Skin epidermis (tissue), 12 donors: ENCODE data around the gene CXCR6.

Experiments
- H3K27ac ChIP-seq, 21 experiments: fragments of 200-600 bp; sonication (generic) in 11 of 21; one replicate each; pipeline ENCODE4 v1.5.0; 2020; ENCODE audit warnings: mild to moderate bottlenecking in 3 of 21, inconsistent platforms in 2 of 21, moderate library complexity in 2 of 21
- H3K4me3 ChIP-seq, 7 experiments: fragments of 200-600 bp; sonication (generic) in 2 of 7; one replicate each; pipeline ENCODE4 v1.5.0; 2020; ENCODE audit warnings: inconsistent platforms in 2 of 7, mild to moderate bottlenecking in 2 of 7, moderate library complexity in 1 of 7

The CXCR6 gene

DNA sequence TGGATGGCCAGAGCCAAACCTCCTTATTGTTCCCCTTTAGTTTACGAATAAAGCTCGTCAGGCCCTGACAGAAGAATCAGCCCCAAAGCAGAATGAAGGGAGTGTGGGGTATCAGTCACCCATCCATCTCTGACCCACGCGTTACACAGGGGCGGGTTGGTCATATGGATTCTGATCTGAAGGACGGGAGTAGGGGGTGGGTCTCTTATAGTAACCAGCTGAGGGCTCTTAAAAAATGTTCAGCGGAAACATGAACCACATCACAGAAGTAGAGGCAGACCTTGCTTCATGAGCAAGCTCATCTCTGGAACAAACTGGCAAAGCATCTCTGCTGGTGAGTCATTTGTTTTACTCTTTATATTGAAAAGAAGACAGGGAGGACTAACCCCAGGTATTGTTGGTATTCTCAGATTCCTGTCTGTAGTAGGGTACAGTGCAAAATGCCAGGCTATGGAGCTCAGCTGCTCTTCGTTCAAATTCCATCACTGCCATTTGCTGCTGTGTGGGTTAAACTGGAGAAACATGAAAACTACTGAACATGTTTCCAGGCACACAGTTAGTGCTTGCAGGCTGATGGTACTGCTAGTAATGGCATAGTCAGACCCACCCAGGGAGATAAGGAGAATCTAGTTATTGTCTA is at the start of gene CXCR6:
Gene CXCR6 (plus strand): TSS at position 258 of the 640 bp plus-strand sequence. CDS start 3,018 bp downstream, outside the sequence.
- Histone ChIP-seq H3K27ac (peak within 1 kb of the TSS in 13 of 21 experiments; percentile 3 to 88 (median 61)), H3K4me3 (peak within 1 kb of the TSS in 3 of 7 experiments; percentile 14 to 25 (median 19))

DNA sequence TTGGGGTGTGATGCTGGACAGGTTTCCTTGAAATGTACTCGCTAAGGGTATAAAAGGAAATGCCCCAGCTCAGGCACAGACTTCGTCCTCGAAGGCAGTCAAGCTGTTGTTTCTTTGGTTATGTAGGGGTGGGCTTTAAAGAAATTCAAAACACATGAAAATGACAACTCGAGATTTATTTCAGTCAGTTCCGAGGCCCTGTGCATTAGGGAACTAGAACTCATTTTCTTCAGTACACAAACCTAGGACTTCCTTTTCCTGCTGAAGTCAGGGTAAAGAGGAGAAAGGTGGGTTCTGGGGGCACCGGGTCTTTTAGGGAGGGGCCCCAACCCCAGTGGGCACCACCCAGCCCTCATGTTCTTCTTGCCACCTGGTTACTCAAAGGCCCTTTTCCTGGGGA is 49.2 kb upstream of the CXCR6 start:
- Histone ChIP-seq H3K4me3 (no peak overlapping the region), H3K27ac (no peak overlapping the region)

DNA sequence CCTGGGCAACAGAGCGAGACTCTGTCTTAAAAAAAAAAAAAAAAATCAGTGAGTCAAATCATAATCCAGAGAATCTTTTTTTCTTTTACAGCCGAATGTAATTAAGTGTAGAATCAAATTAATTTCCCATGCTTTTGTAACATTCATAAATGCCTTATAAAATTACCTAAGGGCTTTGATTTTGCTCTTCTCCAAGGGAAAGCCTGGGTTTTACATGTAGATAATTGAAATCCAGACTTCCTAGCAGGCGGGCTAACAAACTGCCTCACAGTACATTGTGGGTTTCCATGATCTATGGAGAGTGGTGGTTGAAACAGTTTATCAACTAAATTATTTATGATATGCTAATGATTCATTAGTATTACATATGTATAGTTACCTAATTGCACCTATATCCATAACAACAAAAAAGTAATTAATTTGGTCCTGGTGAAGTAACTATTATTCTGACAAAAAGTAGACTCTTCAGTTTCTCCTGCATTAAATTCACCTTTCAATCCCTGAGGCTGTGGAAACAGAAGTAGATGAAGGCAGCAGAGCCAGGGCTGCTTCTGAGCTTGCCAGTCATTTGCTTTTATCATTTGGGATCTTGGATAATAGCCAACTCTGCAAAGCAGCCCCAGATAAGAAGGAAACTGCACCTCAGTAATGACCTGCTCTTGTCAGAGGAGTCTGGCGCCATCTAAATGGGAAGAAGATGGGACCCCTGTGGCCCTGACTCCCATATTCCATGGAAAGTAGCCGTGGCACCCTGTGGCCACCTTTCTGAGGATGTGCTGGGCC is 47.4 kb upstream of the CXCR6 start:
- H3K4me3 ChIP-seq: no peak overlapping the region
- H3K27ac ChIP-seq: no peak overlapping the region

DNA sequence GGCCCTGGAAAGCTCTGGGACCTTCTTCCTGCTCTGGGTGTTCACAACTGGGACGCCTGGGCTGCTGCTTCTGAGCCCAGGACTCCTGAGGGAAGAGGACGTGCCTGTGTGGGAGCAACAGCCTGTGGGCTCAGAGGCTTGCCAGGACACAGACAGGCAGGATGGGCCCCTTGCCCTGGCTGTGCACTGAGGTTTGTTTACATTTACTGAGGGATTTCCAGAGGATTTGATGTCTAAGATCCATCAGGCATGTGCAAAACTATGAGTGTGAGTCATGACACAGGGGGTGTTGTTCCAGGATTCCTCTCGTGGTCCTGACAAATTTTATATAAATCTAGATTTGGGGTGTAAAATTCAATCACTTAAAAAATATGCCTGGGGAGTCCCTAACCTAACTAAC is 46.3 kb upstream of the CXCR6 start:
- no peak overlapping the region for H3K27ac ChIP-seq

DNA sequence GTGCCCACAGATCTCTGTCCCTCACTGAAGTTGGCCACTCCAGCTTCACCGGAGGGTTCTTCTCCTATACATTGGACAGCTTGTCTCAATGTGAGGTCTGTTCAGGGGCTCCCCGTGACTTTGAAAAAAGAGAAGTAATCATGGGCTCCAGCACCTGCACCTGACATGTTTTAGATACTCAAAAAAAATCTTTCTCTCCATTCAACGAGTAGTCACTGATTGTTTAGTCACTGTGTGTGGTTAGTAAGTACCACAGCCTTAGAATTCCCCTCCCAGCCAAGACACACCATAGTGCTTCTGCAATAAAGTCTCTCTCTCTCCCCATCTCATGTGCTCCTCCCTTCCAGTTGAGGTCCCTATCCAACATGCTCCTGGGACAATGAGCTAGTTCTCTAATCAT is 38.3 kb upstream of the CXCR6 start:
- Histone ChIP-seq H3K4me3 (no peak overlapping the region), H3K27ac (no peak overlapping the region)

More for the DNA sequence above, 46.3 kb upstream of the CXCR6 start:
- no peak overlapping the region for H3K4me3 ChIP-seq

DNA sequence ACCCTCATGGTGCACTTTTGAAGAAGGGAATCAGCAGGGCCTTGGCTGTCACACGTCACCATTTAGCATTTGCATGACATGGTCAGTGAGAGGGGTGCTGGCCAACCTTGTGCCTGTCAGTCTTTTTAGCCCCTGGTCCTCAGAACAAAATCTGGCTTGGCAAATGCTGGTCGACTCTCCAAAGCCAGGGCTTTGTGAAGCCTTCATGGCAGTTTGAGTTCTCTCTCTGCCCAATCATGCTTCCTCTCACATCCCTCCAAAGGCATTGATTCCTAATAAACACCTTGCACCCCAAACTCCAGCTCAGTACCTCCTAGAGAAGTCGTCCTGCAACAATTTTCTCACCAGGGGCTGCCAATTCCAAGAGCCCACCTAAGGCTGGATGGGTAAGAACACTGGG is 37.5 kb upstream of the CXCR6 start:
- Histone ChIP-seq H3K4me3 (no peak overlapping the region), H3K27ac (no peak overlapping the region)

DNA sequence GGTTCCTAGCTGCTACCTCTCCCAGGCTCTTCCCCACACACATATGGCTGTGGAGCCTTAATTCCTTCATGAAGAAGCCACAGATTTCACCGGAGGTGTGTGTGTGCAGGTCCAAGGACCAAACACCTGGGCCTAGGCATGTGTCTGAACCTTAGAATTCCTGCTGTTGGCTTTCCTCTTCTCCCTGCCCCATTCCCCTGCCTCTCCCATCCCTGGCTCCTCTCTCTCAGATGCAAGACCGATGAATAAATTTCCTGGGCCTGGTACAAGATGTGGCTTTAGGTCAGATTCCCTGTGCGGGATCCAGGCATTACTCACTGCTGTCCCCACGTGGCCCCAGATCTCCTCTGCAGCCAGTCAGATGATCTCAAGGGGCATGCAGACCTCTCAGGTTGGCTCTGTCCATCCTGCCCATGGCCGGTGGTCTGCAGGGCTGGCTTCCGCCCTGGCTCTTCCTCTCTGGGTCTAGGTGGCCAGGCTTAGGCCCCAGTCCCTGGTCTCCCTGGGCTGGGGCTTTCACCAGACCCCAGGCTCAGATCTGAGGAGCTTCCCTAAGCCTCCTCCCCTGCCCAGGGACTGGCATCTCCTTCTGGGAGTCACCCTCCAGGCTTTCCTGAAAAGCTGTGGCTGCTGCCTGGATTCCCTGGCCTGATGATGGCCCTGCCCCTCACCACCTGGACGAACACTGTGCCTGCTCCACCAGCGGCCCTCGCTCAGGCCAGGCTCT is 36.4 kb upstream of the CXCR6 start:
- no peak overlapping the region for H3K4me3 ChIP-seq
- peak overlapping the region in 2 of 21 experiments; percentile 19 to 31 for H3K27ac ChIP-seq

DNA sequence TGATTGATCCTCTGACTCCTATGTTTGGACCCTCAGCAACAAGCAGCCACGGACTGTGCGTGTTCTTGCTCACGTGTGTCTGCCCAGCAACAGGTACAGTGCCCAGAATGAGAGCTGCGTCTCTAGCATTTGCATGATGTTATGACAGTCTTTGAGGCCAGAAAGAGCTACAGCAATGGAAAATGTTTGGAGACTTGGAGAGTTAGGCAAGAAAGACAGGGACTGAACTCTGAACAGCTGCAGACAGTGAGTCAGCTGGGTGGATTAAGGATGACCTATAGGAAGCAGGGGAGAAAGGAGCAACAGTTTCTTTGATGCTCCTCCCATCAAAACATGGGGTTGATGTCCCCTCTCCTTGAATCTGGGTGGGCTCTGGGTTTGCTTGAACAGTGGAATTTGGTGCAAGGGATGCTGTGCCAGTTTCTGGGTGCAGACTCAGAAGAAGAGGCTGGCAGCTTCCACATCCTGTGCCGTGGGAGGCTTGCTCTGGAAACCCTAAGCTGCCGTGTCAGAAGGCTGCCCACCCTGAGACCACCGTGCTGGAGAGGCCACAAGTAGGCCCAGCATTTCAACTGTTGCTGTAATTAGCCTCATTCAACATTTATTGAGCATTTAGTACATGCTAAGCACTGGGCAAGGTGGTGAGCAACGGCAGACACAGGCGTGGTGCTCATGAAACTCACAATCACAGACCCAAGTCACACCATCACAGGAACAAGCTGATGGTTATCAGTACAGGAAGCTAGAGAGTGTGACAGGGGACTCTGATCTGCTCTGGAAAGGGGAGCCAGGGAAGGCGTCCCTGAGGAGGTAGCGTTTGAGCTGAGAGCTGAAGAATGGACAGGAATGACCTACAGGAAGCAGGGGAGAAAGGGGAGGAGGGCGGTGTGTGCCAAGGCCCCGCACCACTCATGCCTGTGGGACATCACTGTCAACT is 35.2 kb upstream of the CXCR6 start:
- H3K27ac ChIP-seq: peak overlapping the region in 2 of 21 experiments; percentile 31
- no peak overlapping the region for H3K4me3 ChIP-seq

DNA sequence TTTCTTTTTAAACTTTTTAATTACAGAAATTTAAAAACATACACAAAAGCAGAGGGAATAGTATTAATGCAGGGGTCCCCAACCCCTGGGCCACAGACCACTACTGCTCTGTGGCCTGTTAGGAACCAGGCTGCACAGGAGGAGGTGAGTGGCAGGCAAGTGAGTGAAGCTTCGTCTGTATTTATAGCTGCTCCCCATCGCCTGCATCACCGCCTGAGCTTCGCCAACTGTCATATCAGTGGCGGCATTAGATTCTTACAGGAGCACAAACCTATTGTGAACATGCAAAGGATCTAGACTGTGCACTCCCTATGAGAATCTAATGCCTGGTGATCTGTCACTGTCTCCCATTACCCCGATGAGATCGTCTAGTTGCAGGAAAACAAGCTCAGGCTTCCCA is 34.5 kb upstream of the CXCR6 start:
- Histone ChIP-seq H3K4me3 (no peak overlapping the region), H3K27ac (no peak overlapping the region)

DNA sequence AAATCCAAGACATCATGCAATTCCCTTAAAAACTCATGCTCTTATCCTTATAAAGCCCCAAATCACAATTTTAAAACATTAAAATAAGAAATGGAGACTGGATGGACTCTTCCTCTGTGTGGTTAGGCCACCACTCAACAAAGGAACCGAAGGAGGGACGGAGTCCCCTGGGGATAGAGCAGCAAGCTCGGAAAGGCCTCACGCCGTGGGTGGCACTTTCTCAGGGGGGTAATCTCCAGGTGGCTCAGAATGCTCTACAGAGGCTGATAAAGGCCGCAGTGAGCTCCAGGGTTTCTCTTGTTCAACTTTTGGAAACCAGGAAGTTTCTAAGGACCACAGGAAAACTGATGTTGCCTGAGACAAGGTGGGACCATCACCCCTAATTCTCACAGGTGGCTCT is 33.7 kb upstream of the CXCR6 start:
- Histone ChIP-seq H3K4me3 (no peak overlapping the region), H3K27ac (no peak overlapping the region)

DNA sequence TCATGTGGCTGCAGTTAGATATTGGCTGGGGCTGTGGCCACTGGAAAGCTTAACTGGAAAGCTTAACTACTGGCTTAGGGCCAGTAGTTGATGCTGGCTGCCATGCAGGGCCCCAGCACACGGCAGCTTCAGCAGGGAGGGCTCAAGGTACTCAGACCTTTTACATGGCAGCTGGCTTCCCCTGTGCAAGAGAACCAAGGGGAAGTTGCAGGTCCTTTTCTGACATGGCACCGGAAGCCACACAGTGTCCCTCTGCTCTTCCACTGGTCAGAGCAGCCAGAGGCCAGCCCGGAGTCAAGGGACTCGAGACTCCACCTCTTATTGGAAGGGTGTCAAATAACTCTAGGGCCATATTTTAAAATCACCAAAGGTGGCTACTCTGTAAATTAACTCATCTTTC is 32.4 kb upstream of the CXCR6 start:
- no peak overlapping the region for H3K4me3 ChIP-seq
- H3K27ac ChIP-seq: no peak overlapping the region

DNA sequence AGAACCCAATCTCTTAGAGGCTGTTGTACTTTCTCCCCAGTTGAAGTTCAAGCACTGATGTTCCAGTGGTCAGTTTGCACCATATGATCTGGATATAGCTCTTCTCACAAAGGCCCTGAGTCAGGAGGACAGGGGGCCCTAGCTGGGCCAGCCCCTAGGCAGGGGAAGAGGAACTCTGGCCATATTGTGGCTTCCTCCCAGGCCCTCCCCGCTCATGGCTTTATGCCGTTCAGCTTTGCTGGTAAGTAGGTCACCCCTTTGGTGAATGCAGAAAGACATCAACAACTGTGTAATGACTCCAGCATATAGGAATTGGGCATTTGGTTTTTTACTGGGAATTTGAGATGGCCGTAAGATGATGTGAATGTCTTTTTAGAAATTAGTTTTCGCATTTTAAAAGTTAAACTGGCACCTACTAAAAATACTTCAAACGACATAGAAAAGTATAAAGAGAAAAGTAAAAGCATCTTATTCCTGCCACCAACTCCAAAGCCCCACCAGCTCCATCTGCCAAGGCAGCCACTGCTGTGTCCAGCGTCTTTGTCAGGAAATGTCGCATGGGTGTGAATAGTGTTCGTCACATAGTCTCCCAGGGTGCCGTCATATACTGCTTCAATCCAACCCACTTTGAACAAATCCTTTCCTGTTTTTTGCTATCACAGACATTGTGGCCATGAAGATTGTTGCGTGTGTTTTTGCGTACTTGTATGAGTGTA is 31.6 kb upstream of the CXCR6 start:
- Histone ChIP-seq H3K4me3 (no peak overlapping the region), H3K27ac (no peak overlapping the region)

DNA sequence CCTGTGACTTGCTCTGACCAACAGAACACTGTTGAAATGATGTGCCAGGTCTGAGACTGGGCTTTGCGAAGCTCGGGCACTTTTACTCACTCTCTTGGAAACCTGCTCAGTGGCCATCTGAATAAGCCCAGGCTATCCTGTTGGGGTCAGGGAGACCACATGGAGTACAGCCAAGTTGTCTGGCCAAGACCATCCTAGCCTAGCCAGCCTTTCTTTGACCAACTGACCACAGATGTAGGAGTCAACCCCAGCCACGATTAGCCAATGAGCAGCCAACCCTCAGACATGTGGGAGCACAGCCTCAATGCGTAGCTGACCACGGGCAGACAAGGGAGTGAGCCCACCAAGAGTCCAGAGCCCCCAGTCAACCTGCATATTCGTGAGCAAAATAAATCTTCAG is 30.8 kb upstream of the CXCR6 start:
- Histone ChIP-seq H3K4me3 (no peak overlapping the region), H3K27ac (no peak overlapping the region)

DNA sequence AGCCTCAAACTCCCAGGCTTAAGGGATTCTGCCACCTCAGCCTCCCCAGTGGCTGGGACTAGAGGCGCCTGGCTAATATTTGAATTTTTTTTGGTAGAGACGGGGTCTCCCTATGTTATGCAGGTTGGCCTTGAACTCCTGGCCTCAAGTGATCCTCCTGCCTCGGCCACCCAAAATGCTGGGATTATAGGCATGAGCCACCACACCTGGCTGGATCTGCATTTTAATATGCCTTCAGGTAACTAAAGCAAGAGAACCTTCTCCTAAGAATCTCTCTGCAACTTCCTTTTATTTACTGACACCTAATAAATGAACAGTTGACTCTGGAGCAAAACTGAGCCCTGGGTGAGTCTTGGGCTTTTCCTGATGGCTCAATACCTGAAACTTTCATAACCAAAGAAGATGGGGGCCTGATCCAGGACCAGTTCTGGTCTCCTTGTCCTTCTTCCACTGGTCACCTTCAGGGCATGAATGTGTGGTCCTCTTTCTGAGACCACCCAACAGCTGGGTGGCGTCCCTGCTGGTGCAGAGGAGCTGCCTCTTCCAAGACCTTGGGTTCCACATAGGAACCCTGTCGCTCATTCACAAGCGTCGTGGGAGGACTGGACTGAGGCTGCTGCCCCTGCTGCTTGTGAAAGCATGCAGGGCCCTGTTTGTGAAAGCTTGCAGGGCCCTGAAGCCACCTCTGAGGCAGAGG is 28.8 kb upstream of the CXCR6 start:
- H3K4me3 ChIP-seq: no peak overlapping the region
- H3K27ac ChIP-seq: no peak overlapping the region

DNA sequence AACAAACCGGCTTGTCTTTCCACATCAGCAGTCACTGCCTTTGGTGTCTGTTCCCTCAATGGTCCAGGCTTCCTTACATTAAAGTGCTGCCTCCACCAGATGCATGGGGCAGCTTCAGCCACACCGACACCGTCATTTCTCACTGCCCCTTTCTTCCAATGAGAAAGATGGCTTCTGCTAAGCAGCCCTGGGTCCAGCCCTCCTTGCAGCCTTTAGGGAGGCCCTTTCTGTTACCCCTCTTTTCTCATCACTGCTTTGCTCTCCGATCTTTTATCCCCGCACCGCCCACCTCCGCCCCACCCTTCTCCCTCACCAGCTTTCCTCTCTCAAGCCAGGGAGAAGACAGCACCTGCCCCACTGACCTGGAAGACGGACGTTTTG is 28.2 kb upstream of the CXCR6 start:
- H3K4me3 ChIP-seq: no peak overlapping the region
- no peak overlapping the region for H3K27ac ChIP-seq

DNA sequence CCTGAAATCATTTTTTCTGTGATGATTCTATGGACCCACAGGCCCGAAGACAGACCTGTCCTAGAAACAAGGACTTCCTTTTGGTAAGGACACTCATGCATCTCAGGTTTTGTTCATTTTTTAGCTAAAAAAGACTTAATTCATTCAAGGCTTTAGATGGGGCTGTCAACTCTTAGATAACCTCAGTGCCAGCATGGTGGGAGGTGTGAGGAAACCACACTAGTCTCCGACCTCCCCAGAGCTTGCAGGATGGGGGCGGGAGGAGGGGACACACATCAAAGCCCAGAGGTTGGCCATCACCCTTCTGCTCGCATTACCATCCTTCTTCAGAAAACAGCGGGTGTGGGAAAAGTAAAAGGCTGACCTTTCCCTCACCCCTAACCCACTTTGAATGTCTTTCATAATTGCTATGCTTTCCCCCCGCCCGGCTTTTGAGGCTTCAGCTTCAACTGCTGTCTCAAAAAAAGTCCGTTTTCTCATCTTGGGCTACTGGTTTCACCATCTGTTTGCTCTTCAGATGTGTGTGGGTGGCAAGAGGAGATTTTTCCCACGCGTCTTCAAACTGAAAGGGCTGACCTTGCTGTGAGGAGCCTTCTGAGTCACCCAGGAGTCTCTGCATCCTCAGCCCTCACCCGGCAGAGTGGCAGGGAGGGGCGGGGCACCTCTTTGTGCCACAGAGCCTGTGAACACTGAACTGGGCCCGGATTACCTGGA is 27.6 kb upstream of the CXCR6 start:
- no peak overlapping the region for H3K4me3 ChIP-seq
- H3K27ac ChIP-seq: peak overlapping the region in 1 of 21 experiments; percentile 20

DNA sequence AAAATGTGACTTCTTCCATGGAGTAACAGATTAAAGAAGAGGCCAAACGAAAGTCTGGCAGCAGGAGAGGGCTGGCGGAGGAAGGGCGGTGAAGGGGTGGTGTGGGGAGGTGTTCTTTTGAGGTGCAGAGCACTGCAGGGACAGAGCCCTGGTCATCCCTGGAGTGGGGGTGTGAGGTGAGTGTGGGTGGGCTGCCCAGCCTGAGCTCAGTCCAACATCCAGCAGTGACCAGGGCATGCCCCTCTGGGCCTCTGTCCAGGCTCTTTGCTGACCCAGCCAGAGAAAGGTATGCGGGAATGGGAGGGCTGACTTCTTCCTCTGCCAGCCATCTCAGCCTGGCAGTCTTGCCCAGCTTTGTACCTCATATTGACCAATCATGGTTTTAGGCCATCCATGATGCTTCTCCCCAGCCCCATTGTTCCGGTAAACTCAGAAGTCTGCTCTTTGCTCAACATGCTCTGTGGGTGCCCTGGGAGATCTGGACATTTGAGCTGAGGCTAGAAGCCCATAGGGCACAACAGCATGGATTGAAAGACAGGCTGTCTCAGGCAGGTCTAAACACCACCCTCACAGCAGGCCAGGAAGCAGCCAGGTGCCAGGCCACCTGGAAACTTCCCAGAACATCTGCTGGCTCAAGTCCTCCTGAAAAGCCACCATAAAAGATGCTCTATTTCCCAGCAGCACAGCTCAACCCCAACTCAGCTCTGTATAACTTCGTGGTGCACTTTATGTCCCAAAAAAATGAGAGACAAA is 25.9 kb upstream of the CXCR6 start:
- no peak overlapping the region for H3K27ac ChIP-seq
- no peak overlapping the region for H3K4me3 ChIP-seq
